Non-pigmented ciliary epithelial cell (primary cell): ENCODE measurements around the gene ZNF26.
"Not testable (repeated sequence)": the region's sequence is repeated elsewhere in the genome, so short reads cannot be mapped to it uniquely, and the experiment has no call there.

Source experiments
- DNase-seq: peaks from one replicate; pipeline ENCODE4 v3.0.0-alpha.2; 2010; ENCODE audit warnings: low read depth

ZNF26 gene

GRCh38 chr12:132956011-132956788 lies 30.0 kb upstream of the ZNF26 start, which contains the start of gene ZNF605:
TSS of gene ZNF605 (minus strand) at chr12:132956306. CDS start at chr12:132945635, 10,671 bp downstream.
- peak; percentile 55 for DNase-seq

GRCh38 chr12:132961790-132962189 lies 24.4 kb upstream of the ZNF26 start:
- not testable (repeated sequence) for DNase-seq

GRCh38 chr12:132963947-132964346 lies 22.2 kb upstream of the ZNF26 start:
- not testable (repeated sequence) for DNase-seq

GRCh38 chr12:132965796-132966195 lies 20.4 kb upstream of the ZNF26 start:
- DNase-seq: no peak

- no peak for DNase-seq
Observed at GRCh38 chr12:132966676-132967415, 19.3 kb upstream of the ZNF26 start.

GRCh38 chr12:132967736-132968135 lies 18.4 kb upstream of the ZNF26 start:
- no peak for DNase-seq

- no peak for DNase-seq
Observed at GRCh38 chr12:132972374-132972773, 13.8 kb upstream of the ZNF26 start.

- DNase-seq: not testable (repeated sequence)
Observed at GRCh38 chr12:132976870-132977269, 9.3 kb upstream of the ZNF26 start.

- no peak for DNase-seq
Observed at GRCh38 chr12:132986885-132987225, 688 bp downstream of the ZNF26 start.

- DNase-seq: no peak
Observed at GRCh38 chr12:132998741-132999140, 12.6 kb downstream of the ZNF26 start.

- no peak for DNase-seq
Observed at GRCh38 chr12:133010657-133011297, 24.6 kb downstream of the ZNF26 start.

- DNase-seq: no peak
Observed at GRCh38 chr12:133023566-133023965, 37.4 kb downstream of the ZNF26 start.

GRCh38 chr12:133026996-133027395 lies 40.8 kb downstream of the ZNF26 start:
- DNase-seq: no peak

GRCh38 chr12:133037207-133038005 lies 51.2 kb downstream of the ZNF26 start, which contains the start of gene ZNF84:
TSS of gene ZNF84 (plus strand) at chr12:133037509. CDS start at chr12:133041468, 3,959 bp downstream.
- DNase-seq: peak; percentile 90

- DNase-seq: no peak
Observed at GRCh38 chr12:133038118-133038709, 52.0 kb downstream of the ZNF26 start.

- DNase-seq: no peak
Observed at GRCh38 chr12:133046698-133047097, 60.5 kb downstream of the ZNF26 start.

GRCh38 chr12:133057446-133057845 lies 71.3 kb downstream of the ZNF26 start:
- DNase-seq: no peak

- DNase-seq: no peak
Observed at GRCh38 chr12:133058203-133059113, 72.3 kb downstream of the ZNF26 start.

- no peak for DNase-seq
Observed at GRCh38 chr12:133061954-133062353, 75.8 kb downstream of the ZNF26 start.

GRCh38 chr12:133063556-133063955 lies 77.4 kb downstream of the ZNF26 start:
- DNase-seq: no peak
